Thyroid gland (tissue), 4 donors: ENCODE results near the gene FHIT. TPM values are rescaled to one million over a fixed set of nuclear protein-coding genes. Genes with fewer than 3 reads are reported as not detected.

Experiments used
- DNase-seq, 2 donors: peaks; one replicate each; pipeline ENCODE4 v3.0.0-alpha.2; 2019
- H3K27ac ChIP-seq, 3 donors: fragments of 200-600 bp; sonication (generic); 1 replicate in 2 of 3; 2 replicates in 1 of 3; pipeline ENCODE4 v1.5.1; 2016 to 2019; ENCODE audit warnings: mild to moderate bottlenecking in 1 of 3, moderate library complexity in 1 of 3
- H3K27me3 ChIP-seq: fragments of 200-600 bp; sonication (generic); one replicate; pipeline ENCODE4 v1.5.1; 2019
- H3K36me3 ChIP-seq, 2 donors: fragments of 200-600 bp; sonication (generic); one replicate each; pipeline ENCODE4 v1.5.1; 2016 to 2019
- H3K4me1 ChIP-seq, 2 donors: fragments of 200-600 bp; sonication (generic); one replicate each; pipeline ENCODE4 v1.5.1; 2017 to 2019
- H3K4me3 ChIP-seq, 3 donors: fragments of 200-600 bp; sonication (generic); replicated peaks in 1 of 3; 1 replicate in 2 of 3; 2 replicates in 1 of 3; pipeline ENCODE4 v1.5.1; 2016; ENCODE audit warnings: mild to moderate bottlenecking in 1 of 3
- H3K9me3 ChIP-seq: fragments of 200-600 bp; sonication (generic); one replicate; pipeline ENCODE4 v1.5.1; 2017
- CTCF ChIP-seq, 6 experiments: fragments of 200-600 bp in 3 of 6; fragments of 450-650 bp in 3 of 6; sonication (generic) in 3 of 6; IDR thresholded peaks; one replicate each; pipeline ENCODE4 v1.5.1; 2016 to 2019; ENCODE audit warnings: antibody characterized with exemption in 6 of 6, mild to moderate bottlenecking in 2 of 6, inconsistent platforms in 1 of 6, moderate library complexity in 1 of 6
- POLR2A ChIP-seq, 2 donors: fragments of 450-650 bp; IDR thresholded peaks; one replicate each; pipeline ENCODE4 v1.6.1; 2017; ENCODE audit warnings: antibody characterized with exemption in 2 of 2, mild to moderate bottlenecking in 2 of 2, moderate library complexity in 1 of 2
- WGBS, 2 donors: methylation state at CpG; one replicate each; pipeline ENCODE4 v1.1.5; 2017; 5-methylcytosine and 5-hydroxymethylcytosine counted together
- intact Hi-C: fragments of 100-400 bp; cut with DNase I; formaldehyde crosslinking; loops from one replicate; pipeline ENCODE4 v1.15.1; 2023
- total RNA-seq, 4 donors: library from RNA; depleted of rRNA; stranded (reverse); fragments of >200 nt; gene quantifications; one replicate each; pipeline ENCODE4 v1.2.3, GENCODE V29; 2016

FHIT gene
- total RNA-seq, 4 donors from 2014 or later = 12.2 to 18.9 (median 16.2) TPM

- no peaks in the 10 kb centered on the region for H3K9me3 ChIP-seq
- no peak overlapping the region for H3K4me3 ChIP-seq
- no peaks in the 10 kb centered on the region for H3K4me1 ChIP-seq
- 63 to 86% methylated on average over 3 of the region's 3 CpGs for WGBS, 2 donors
- no peaks in the 10 kb centered on the region for H3K36me3 ChIP-seq
- no peak overlapping the region for H3K27ac ChIP-seq
- no peak for TF ChIP-seq POLR2A (IDR thresholded peaks at IDR 0.05)
- no peak for TF ChIP-seq CTCF (IDR thresholded peaks at IDR 0.05)
- no peaks in the 10 kb centered on the region for H3K27me3 ChIP-seq
- no peak for DNase-seq
- intact Hi-C loops = no loop called here
These were observed 802.6 kb downstream of the FHIT start for GRCh38 chr3:60448696-60449095.

- Histone ChIP-seq H3K27ac (no peak overlapping the region), H3K27me3 (no peaks in the 10 kb centered on the region), H3K4me3 (no peak overlapping the region), H3K4me1 (no peaks in the 10 kb centered on the region), H3K36me3 (no peaks in the 10 kb centered on the region), H3K9me3 (no peaks in the 10 kb centered on the region)
- 69 to 74% methylated on average over 3 of the region's 3 CpGs for WGBS, 2 donors
- intact Hi-C loops = no loop called here
- no peak for DNase-seq
- TF ChIP-seq POLR2A (IDR thresholded peaks at IDR 0.05) = no peak
These were observed 805.8 kb downstream of the FHIT start for GRCh38 chr3:60445446-60445845.

- no peak overlapping the region for H3K27ac ChIP-seq
- H3K4me1 ChIP-seq = no peaks in the 10 kb centered on the region
- intact Hi-C loops = no loop called here
- TF ChIP-seq POLR2A (IDR thresholded peaks at IDR 0.05) (no peak), CTCF (IDR thresholded peaks at IDR 0.05) (no peak)
- H3K27me3 ChIP-seq = no peaks in the 10 kb centered on the region
- WGBS, 2 donors = 69 to 70% methylated on average over 5 of the region's 5 CpGs
- DNase-seq = no peak
- no peaks in the 10 kb centered on the region for H3K36me3 ChIP-seq
- H3K4me3 ChIP-seq = no peak overlapping the region
- no peaks in the 10 kb centered on the region for H3K9me3 ChIP-seq
These were observed 806.3 kb downstream of the FHIT start for GRCh38 chr3:60444898-60445437.

- Histone ChIP-seq H3K9me3 (no peaks in the 10 kb centered on the region), H3K27me3 (no peaks in the 10 kb centered on the region), H3K4me1 (no peaks in the 10 kb centered on the region), H3K4me3 (no peak overlapping the region), H3K27ac (no peak overlapping the region), H3K36me3 (no peaks in the 10 kb centered on the region)
- DNase-seq = no peak
- TF ChIP-seq POLR2A (IDR thresholded peaks at IDR 0.05) = no peak
- no peak for TF ChIP-seq CTCF (IDR thresholded peaks at IDR 0.05)
- WGBS, 2 donors = 89 to 94% methylated on average over 2 of the region's 2 CpGs
- intact Hi-C loops = no loop called here
These were observed 810.4 kb downstream of the FHIT start for GRCh38 chr3:60440869-60441268.

GRCh38 chr3:60435941-60436650 lies 815.2 kb downstream of the FHIT start:
- no peaks in the 10 kb centered on the region for H3K36me3 ChIP-seq
- DNase-seq = no peak
- H3K4me1 ChIP-seq = no peaks in the 10 kb centered on the region
- H3K9me3 ChIP-seq = no peaks in the 10 kb centered on the region
- WGBS, 2 donors = 97 to 98% methylated on average over 4 of the region's 4 CpGs
- H3K27ac ChIP-seq = no peak overlapping the region
- TF ChIP-seq POLR2A (IDR thresholded peaks at IDR 0.05) (no peak), CTCF (IDR thresholded peaks at IDR 0.05) (no peak)
- intact Hi-C loops = no loop called here
- no peak overlapping the region for H3K4me3 ChIP-seq
- no peaks in the 10 kb centered on the region for H3K27me3 ChIP-seq
